CD4-positive, alpha-beta T cell treated with Interleukin-4 for 4 hours (primary cell): ENCODE measurements around the gene SPANXA1.
"Not testable (repeated sequence)": the region's sequence is repeated elsewhere in the genome, so short reads cannot be mapped to it uniquely, and the experiment has no call there.

ENCODE experiments used
- DNase-seq: peaks from one replicate; pipeline ENCODE4 v3.0.0-alpha.2; 2020

The SPANXA1 gene

DNA sequence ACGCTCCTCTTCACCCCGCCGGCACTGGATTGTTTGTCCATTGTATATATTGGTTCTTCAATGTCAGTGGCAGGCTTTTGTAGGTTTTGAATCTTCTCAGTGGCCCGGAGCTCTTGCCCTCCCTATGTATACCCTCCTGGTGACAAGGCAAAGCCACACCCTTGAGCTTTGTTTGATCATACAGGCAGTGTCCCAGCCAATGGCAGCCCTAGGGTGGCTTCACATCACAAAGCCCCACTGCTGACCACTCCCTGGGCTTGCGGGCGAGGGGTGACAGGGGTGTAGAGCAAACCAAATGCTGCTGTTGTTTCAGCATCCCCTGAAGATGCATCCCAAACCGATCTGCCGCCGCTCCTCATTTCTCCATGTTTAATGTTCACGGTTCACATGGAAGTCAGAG, at the start of gene SPANXA1:
Gene SPANXA1 (minus strand): TSS at position 101 of the 400 bp plus-strand sequence. CDS start 60 bp downstream, at position 41.
- not testable (repeated sequence) for DNase-seq

DNA sequence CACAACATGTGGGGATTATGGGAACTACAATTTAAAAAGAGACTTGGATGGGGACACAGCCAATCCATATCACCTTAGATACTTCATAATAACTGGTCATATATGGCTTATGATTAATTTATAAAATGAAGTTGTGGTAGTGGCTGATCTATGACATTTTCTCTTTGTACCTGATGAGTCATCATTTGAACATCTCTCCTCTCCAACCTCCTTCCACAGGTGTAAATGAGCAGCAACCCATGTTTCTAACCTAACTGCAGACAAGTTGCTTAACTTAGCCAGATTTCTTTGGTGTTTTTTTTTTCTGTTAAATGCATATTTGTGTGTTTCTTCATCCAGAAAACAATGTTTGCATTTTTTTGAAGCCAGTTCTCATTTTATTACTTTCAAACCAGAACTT, 47.6 kb upstream of the SPANXA1 start:
- DNase-seq: no peak

GRCh38 chrX:141619336-141619735, 34.8 kb upstream of the SPANXA1 start:
- DNase-seq: no peak

DNA sequence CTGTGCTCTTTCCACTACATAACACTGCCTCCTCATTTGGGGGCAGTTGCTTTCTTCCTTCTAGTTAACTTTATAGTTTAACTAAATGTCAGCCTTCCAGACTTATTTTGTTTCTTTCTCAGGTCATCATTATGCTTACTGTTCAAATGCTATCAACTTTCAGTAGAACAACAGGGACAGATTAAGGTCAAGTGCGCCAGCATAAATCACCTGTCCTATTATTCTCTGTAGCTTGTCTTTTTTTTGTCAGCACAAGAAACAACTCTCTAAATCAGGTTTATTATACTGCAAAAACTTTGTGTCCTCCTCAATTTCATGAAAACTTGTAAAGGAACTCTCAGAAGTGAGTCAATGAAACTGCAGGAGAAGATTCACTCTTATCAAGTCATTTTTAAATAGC, 24.6 kb upstream of the SPANXA1 start:
- no peak for DNase-seq

DNA sequence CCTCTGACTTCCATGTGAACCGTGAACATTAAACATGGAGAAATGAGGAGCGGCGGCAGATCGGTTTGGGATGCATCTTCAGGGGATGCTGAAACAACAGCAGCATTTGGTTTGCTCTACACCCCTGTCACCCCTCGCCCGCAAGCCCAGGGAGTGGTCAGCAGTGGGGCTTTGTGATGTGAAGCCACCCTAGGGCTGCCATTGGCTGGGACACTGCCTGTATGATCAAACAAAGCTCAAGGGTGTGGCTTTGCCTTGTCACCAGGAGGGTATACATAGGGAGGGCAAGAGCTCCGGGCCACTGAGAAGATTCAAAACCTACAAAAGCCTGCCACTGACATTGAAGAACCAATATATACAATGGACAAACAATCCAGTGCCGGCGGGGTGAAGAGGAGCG, 4.9 kb upstream of the SPANXA1 start, which contains the start of gene SPANXA2:
Gene SPANXA2 (plus strand): TSS at position 301 of the 400 bp plus-strand sequence. CDS start 60 bp downstream, at position 361.
- not testable (repeated sequence) for DNase-seq

- DNase-seq: not testable (repeated sequence)
Measured at GRCh38 chrX:141542551-141542950, 42.0 kb downstream of the SPANXA1 start.
